Inferior parietal cortex (tissue), 1 donor: Measurements from ENCODE around the gene HNRNPDL.
"Not testable (repeated sequence)": the region's sequence is repeated elsewhere in the genome, so short reads cannot be mapped to it uniquely, and the experiment has no call there.

Source experiments
- DNase-seq: peaks from one replicate; pipeline ENCODE4 v3.0.0-alpha.2; 2016; ENCODE audit errors: extremely low spot score

Gene HNRNPDL

GRCh38 chr4:82432596-82432995 lies 2.3 kb upstream of the HNRNPDL start:
- no peak for DNase-seq

GRCh38 chr4:82431831-82432230 lies 1.6 kb upstream of the HNRNPDL start:
- no peak for DNase-seq

- DNase-seq: no peak
Observed at GRCh38 chr4:82430964-82431745, 893 bp upstream of the HNRNPDL start.

GRCh38 chr4:82429728-82430192 lies 502 bp downstream of the HNRNPDL start:
- DNase-seq: peak; percentile 53

GRCh38 chr4:82428969-82429727 lies 1.1 kb downstream of the HNRNPDL start:
- DNase-seq: peak; percentile 93

- no peak for DNase-seq
Observed at GRCh38 chr4:82428526-82428968, 1.7 kb downstream of the HNRNPDL start.

- DNase-seq: no peak
Observed at GRCh38 chr4:82425478-82425877, 4.8 kb downstream of the HNRNPDL start.

- DNase-seq: no peak
Observed at GRCh38 chr4:82423245-82424054, 6.8 kb downstream of the HNRNPDL start.

GRCh38 chr4:82422616-82423015 lies 7.6 kb downstream of the HNRNPDL start:
- DNase-seq: no peak

GRCh38 chr4:82421796-82422560 lies 8.3 kb downstream of the HNRNPDL start:
- no peak for DNase-seq

GRCh38 chr4:82419451-82419850 lies 10.8 kb downstream of the HNRNPDL start:
- no peak for DNase-seq

GRCh38 chr4:82415922-82416365 lies 14.3 kb downstream of the HNRNPDL start:
- DNase-seq: no peak

GRCh38 chr4:82415061-82415460 lies 15.2 kb downstream of the HNRNPDL start:
- DNase-seq: not testable (repeated sequence)

GRCh38 chr4:82403725-82404124 lies 26.5 kb downstream of the HNRNPDL start:
- no peak for DNase-seq

- no peak for DNase-seq
Observed at GRCh38 chr4:82402196-82402775, 28.0 kb downstream of the HNRNPDL start.

- DNase-seq: no peak
Observed at GRCh38 chr4:82401600-82401999, 28.7 kb downstream of the HNRNPDL start.

- DNase-seq: no peak
Observed at GRCh38 chr4:82398263-82398662, 32.0 kb downstream of the HNRNPDL start.

GRCh38 chr4:82397527-82397926 lies 32.7 kb downstream of the HNRNPDL start:
- DNase-seq: no peak

GRCh38 chr4:82394896-82395295 lies 35.4 kb downstream of the HNRNPDL start:
- no peak for DNase-seq

- DNase-seq: not testable (repeated sequence)
Observed at GRCh38 chr4:82390061-82390460, 40.2 kb downstream of the HNRNPDL start.

GRCh38 chr4:82388405-82388804 lies 41.9 kb downstream of the HNRNPDL start:
- no peak for DNase-seq
